Measurements from ENCODE around the gene ACER2.

Gene ACER2

GRCh38 chr9:19440823-19441580 is 32.2 kb downstream of the ACER2 start:
- DNase-seq (ENCODE audit: low spot score) = no peak
- no peak for TF ChIP-seq CTCF (IDR thresholded peaks at IDR 0.05; ENCODE audit: extremely low read depth, missing control alignments)

GRCh38 chr9:19441730-19442129 is 32.9 kb downstream of the ACER2 start:
- TF ChIP-seq CTCF (IDR thresholded peaks at IDR 0.05; ENCODE audit: extremely low read depth, missing control alignments) = no peak
- peak; percentile 71 for DNase-seq (ENCODE audit: low spot score)

- no peak for TF ChIP-seq CTCF (IDR thresholded peaks at IDR 0.05; ENCODE audit: extremely low read depth, missing control alignments)
- no peak for DNase-seq (ENCODE audit: low spot score)
Observed at GRCh38 chr9:19442240-19442639, 33.4 kb downstream of the ACER2 start.

- TF ChIP-seq CTCF (IDR thresholded peaks at IDR 0.05; ENCODE audit: extremely low read depth, missing control alignments) = no peak
- DNase-seq (ENCODE audit: low spot score) = no peak
Observed at GRCh38 chr9:19445452-19445851, 36.6 kb downstream of the ACER2 start.

- no peak for DNase-seq (ENCODE audit: low spot score)
- TF ChIP-seq CTCF (IDR thresholded peaks at IDR 0.05; ENCODE audit: extremely low read depth, missing control alignments) = no peak
Observed at GRCh38 chr9:19446361-19446861, 37.6 kb downstream of the ACER2 start.

- no peak for TF ChIP-seq CTCF (IDR thresholded peaks at IDR 0.05; ENCODE audit: extremely low read depth, missing control alignments)
Observed at GRCh38 chr9:19451240-19452087, 42.7 kb downstream of the ACER2 start.

GRCh38 chr9:19456426-19456825 is 47.6 kb downstream of the ACER2 start:
- DNase-seq (ENCODE audit: low spot score) = no peak
- TF ChIP-seq CTCF (IDR thresholded peaks at IDR 0.05; ENCODE audit: extremely low read depth, missing control alignments) = no peak

More at GRCh38 chr9:19451240-19452087, 42.7 kb downstream of the ACER2 start:
- DNase-seq (ENCODE audit: low spot score) = no peak

Data from GM20000 (cell line).